GM10847 (cell line): ENCODE results near the gene CACNA1S.

ENCODE experiments used
- POLR2A ChIP-seq: IDR thresholded peaks from 2 replicates; pipeline ENCODE4 v1.6.1; 2011; ENCODE audit not compliant: insufficient read length; ENCODE audit errors: extremely low read depth

The CACNA1S gene

GRCh38 chr1:201068976-201069375 is 43.2 kb downstream of the CACNA1S start:
- no peak for TF ChIP-seq POLR2A

GRCh38 chr1:201066986-201067385 is 45.2 kb downstream of the CACNA1S start:
- no peak for TF ChIP-seq POLR2A

- no peak for TF ChIP-seq POLR2A
Measured at GRCh38 chr1:201065686-201066085, 46.5 kb downstream of the CACNA1S start.

GRCh38 chr1:201064806-201065205 is 47.4 kb downstream of the CACNA1S start:
- no peak for TF ChIP-seq POLR2A

- TF ChIP-seq POLR2A: no peak
Measured at GRCh38 chr1:201063145-201063544, 49.1 kb downstream of the CACNA1S start.

GRCh38 chr1:201062511-201063091 is 49.6 kb downstream of the CACNA1S start:
- TF ChIP-seq POLR2A: no peak

- TF ChIP-seq POLR2A: no peak
Measured at GRCh38 chr1:201061886-201062285, 50.3 kb downstream of the CACNA1S start.

GRCh38 chr1:201061049-201061448 is 51.2 kb downstream of the CACNA1S start:
- no peak for TF ChIP-seq POLR2A

- TF ChIP-seq POLR2A: no peak
Measured at GRCh38 chr1:201060586-201060985, 51.6 kb downstream of the CACNA1S start.

- no peak for TF ChIP-seq POLR2A
Measured at GRCh38 chr1:201059871-201060555, 52.2 kb downstream of the CACNA1S start.

GRCh38 chr1:201059401-201059800 is 52.8 kb downstream of the CACNA1S start:
- no peak for TF ChIP-seq POLR2A

GRCh38 chr1:201054091-201054543 is 58.1 kb downstream of the CACNA1S start:
- no peak for TF ChIP-seq POLR2A

- TF ChIP-seq POLR2A: no peak
Measured at GRCh38 chr1:201053155-201053860, 58.9 kb downstream of the CACNA1S start.

- TF ChIP-seq POLR2A: no peak
Measured at GRCh38 chr1:201051399-201051798, 60.8 kb downstream of the CACNA1S start.

- TF ChIP-seq POLR2A: no peak
Measured at GRCh38 chr1:201050515-201051277, 61.5 kb downstream of the CACNA1S start.
